GM19468 (cell line): ENCODE results near the gene DRD1.
"Not testable (repeated sequence)": the region's sequence is repeated elsewhere in the genome, so short reads cannot be mapped to it uniquely, and the experiment has no call there.

ENCODE experiments used
- ATAC-seq: cut with Tn5 transposase; IDR thresholded peaks from one replicate; pipeline ENCODE4 v1.9.1; 2021; ENCODE audit warnings: mild to moderate bottlenecking, moderate library complexity, moderate number of reproducible peaks; ENCODE audit not compliant: unreplicated experiment; ENCODE audit errors: extremely low read depth

DRD1 gene

GRCh38 chr5:175469916-175470315 is 25.9 kb upstream of the DRD1 start:
- ATAC-seq = no peak

GRCh38 chr5:175468892-175469291 is 24.9 kb upstream of the DRD1 start:
- no peak for ATAC-seq

GRCh38 chr5:175467983-175468690 is 24.2 kb upstream of the DRD1 start:
- no peak for ATAC-seq

GRCh38 chr5:175466700-175467318 is 22.8 kb upstream of the DRD1 start:
- ATAC-seq = no peak

- ATAC-seq = no peak
Observed at GRCh38 chr5:175465282-175465681, 21.3 kb upstream of the DRD1 start.

GRCh38 chr5:175464942-175465233 is 20.9 kb upstream of the DRD1 start:
- ATAC-seq = no peak

- peak; percentile 98 for ATAC-seq
Observed at GRCh38 chr5:175464074-175464941, 20.3 kb upstream of the DRD1 start.

GRCh38 chr5:175463641-175464040 is 19.7 kb upstream of the DRD1 start:
- ATAC-seq = no peak

GRCh38 chr5:175461370-175461769 is 17.4 kb upstream of the DRD1 start:
- no peak for ATAC-seq

GRCh38 chr5:175460552-175460951 is 16.6 kb upstream of the DRD1 start:
- ATAC-seq = no peak

GRCh38 chr5:175460126-175460525 is 16.1 kb upstream of the DRD1 start:
- ATAC-seq = no peak

- peak; percentile 83 for ATAC-seq
Observed at GRCh38 chr5:175457466-175457865, 13.5 kb upstream of the DRD1 start.

GRCh38 chr5:175456105-175456742 is 12.2 kb upstream of the DRD1 start:
- ATAC-seq = no peak

- not testable (repeated sequence) for ATAC-seq
Observed at GRCh38 chr5:175454338-175454737, 10.4 kb upstream of the DRD1 start.

GRCh38 chr5:175452166-175452565 is 8.2 kb upstream of the DRD1 start:
- ATAC-seq = no peak

- no peak for ATAC-seq
Observed at GRCh38 chr5:175448276-175448675, 4.3 kb upstream of the DRD1 start.

GRCh38 chr5:175447571-175447970 is 3.6 kb upstream of the DRD1 start:
- ATAC-seq = no peak

- ATAC-seq = not testable (repeated sequence)
Observed at GRCh38 chr5:175446378-175446777, 2.4 kb upstream of the DRD1 start.

GRCh38 chr5:175444905-175445456 is 999 bp upstream of the DRD1 start:
- ATAC-seq = no peak

- ATAC-seq = no peak
Observed at GRCh38 chr5:175443514-175444059, 395 bp downstream of the DRD1 start.
